ENCODE measurements around the gene EML5. TPM values are rescaled to one million over a fixed set of nuclear protein-coding genes. Genes with fewer than 3 reads are reported as not detected.
A peak's percentile ranks its signal among the peaks of the same experiment; 100 is the strongest.

Gene EML5
- total and polyA plus RNA-seq, 12 donors = 1.8 to 17.3 (median 6.3) TPM

- no peak for DNase-seq
- WGBS, 4 donors = 78 to 90% (median 85%) methylated on average over 2 of the region's 2 CpGs
- intact Hi-C loops (cut with DNase I) = no loop called here
Observed at GRCh38 chr14:88733121-88733520, 59.6 kb downstream of the EML5 start.

GRCh38 chr14:88729159-88729558, 63.6 kb downstream of the EML5 start:
- no peaks in the 10 kb centered on the region for H3K9me3 ChIP-seq (replicated peaks in 1 of 3)
- TF ChIP-seq POLR2A (IDR thresholded peaks at IDR 0.05) = no peak
- peak; percentile 8 to 39 (median 24) for TF ChIP-seq CTCF (IDR thresholded peaks at IDR 0.05)
- H3K27ac ChIP-seq = no peak overlapping the region
- DNase-seq = peak in 1 of 7 donors; percentile 4
- H3K36me3 ChIP-seq (replicated peaks in 1 of 2) = no peaks in the 10 kb centered on the region
- no peaks in the 10 kb centered on the region for H3K27me3 ChIP-seq
- H3K4me1 ChIP-seq (replicated peaks in 1 of 2) = no peaks in the 10 kb centered on the region
- H3K4me3 ChIP-seq = no peak overlapping the region
- intact Hi-C loops (cut with DNase I) = no loop called here

More at GRCh38 chr14:88733121-88733520, 59.6 kb downstream of the EML5 start:
- Histone ChIP-seq H3K4me1 (replicated peaks in 1 of 2) (no peaks in the 10 kb centered on the region), H3K36me3 (replicated peaks in 1 of 2) (no peaks in the 10 kb centered on the region), H3K9me3 (replicated peaks in 1 of 3) (no peaks in the 10 kb centered on the region), H3K27ac (no peak overlapping the region), H3K27me3 (no peaks in the 10 kb centered on the region), H3K4me3 (no peak overlapping the region)
- TF ChIP-seq POLR2A (IDR thresholded peaks at IDR 0.05) (no peak), CTCF (IDR thresholded peaks at IDR 0.05) (no peak)

GRCh38 chr14:88727057-88727456, 65.7 kb downstream of the EML5 start:
- no peak for DNase-seq
- 85 to 92% (median 91%) methylated on average over 4 of the region's 4 CpGs for WGBS, 4 donors
- Histone ChIP-seq H3K4me1 (replicated peaks in 1 of 2) (no peaks in the 10 kb centered on the region), H3K27me3 (no peaks in the 10 kb centered on the region), H3K4me3 (no peak overlapping the region), H3K27ac (no peak overlapping the region), H3K9me3 (replicated peaks in 1 of 3) (no peaks in the 10 kb centered on the region), H3K36me3 (replicated peaks in 1 of 2) (no peaks in the 10 kb centered on the region)
- intact Hi-C loops (cut with DNase I) = no loop called here
- TF ChIP-seq POLR2A (IDR thresholded peaks at IDR 0.05) (no peak), CTCF (IDR thresholded peaks at IDR 0.05) (no peak)

GRCh38 chr14:88710709-88711108, 82.0 kb downstream of the EML5 start:
- no peaks in the 10 kb centered on the region for H3K9me3 ChIP-seq (replicated peaks in 1 of 3)
- 70 to 75% (median 71%) methylated on average over 2 of the region's 2 CpGs for WGBS, 4 donors

More at GRCh38 chr14:88710709-88711108, 82.0 kb downstream of the EML5 start:
- Histone ChIP-seq H3K4me3 (no peak overlapping the region), H3K27me3 (no peaks in the 10 kb centered on the region), H3K36me3 (replicated peaks in 1 of 2) (no peaks in the 10 kb centered on the region), H3K4me1 (replicated peaks in 1 of 2) (peaks cover 0 to 4% of the 10 kb centered on the region in 2 donors), H3K27ac (no peak overlapping the region)
- no peak for DNase-seq
- intact Hi-C loops (cut with DNase I) = no loop called here
- no peak for TF ChIP-seq CTCF (IDR thresholded peaks at IDR 0.05)
- no peak for TF ChIP-seq POLR2A (IDR thresholded peaks at IDR 0.05)
